Measurements from ENCODE around the gene TXNDC8.
A peak's percentile ranks its signal among the peaks of the same experiment; 100 is the strongest.

TXNDC8 gene

DNA sequence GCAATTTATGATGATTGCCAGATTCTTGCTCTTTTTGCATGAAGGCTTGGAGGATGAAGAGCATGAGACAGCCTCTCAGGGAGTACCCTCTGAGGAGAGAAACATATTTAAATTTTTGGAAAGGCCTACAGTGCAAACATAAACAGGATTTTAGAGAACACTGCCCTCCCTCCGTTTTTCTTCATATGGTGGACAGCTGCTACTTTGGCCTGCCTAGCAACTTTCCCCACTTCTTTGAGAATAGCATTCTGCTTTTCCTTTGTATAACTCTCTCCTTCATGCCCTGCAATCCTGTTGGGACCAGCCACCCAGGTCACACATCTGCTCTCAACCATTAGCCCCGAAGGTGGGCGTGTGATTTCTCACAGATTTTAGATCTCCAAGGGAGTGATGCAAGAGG, 60.9 kb downstream of the TXNDC8 start:
- DNase-seq = no peak

DNA sequence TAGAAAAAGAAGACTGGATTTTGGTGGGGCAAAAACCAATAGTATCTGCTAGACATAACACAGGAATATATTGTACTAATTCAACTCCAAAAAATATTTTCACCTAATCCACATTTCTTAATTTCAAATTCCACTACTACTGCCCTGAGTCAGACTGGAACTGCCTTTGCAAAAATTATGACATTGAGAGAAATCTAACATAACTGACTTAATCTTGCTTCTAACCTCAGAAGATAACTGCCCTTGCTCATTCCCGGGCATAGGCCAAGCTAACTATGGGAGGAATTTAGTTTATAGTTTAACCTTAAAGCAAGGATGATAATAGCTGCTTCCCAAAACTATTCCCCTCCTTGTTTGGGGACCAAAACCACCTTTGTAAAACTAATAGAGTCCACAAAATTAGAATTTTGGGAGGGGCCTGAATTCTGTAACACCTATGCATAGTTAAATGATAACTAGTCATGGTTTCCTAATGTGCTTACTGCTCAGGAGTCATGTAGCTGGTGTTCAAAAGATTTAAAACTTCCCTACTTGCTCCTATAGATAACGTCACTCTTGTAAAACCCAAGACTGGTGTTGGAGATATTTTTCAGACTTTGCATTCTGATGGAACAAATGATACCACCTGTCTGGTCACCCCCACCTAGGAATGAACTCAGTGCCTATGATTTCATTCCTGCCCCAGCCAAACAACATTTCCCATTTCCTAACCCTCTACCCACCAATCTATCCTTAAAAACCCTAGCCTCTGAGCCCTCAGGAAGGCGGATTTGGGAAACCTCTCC, 67.3 kb downstream of the TXNDC8 start:
- DNase-seq = no peak

DNA sequence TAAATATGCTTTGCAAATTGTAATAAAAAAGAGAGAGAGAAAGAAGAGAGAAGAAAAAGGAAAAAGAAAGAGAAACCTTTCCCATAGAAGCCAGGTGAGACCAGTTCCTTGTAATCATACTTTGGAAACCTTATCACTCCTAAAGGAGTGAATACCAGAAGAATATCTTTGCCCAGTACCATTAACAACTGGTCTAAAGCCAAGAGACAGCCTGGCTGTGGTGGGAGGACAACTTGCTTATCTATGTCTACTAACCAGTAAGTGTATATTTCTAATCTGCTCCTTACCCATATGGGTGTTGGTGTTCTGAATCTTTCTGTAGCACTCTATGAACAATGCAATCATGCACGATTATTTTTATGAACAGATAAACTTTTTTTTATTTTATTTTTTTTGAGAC, 70.9 kb downstream of the TXNDC8 start:
- no peak for DNase-seq

DNA sequence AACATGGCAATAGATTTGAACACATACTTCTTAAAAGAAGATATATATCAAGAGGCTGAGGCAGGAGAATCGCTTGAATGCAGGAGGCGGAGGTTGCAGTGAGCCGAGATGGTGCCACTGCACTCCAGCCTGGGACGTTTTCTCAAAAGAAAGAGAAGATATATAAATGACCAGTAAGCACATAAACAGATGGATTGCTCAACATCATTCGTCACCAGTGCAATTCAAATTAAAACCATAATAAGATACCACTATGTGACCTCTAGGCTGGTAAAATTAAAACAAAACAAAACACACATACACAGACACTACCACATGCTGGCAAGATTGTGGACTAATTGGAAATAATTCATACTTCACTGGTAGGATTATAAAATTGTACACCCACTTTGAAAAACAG, 76.0 kb downstream of the TXNDC8 start:
- DNase-seq = no peak

- DNase-seq = no peak
These were observed 76.8 kb downstream of the TXNDC8 start for GRCh38 chr9:110260911-110261310.

DNA sequence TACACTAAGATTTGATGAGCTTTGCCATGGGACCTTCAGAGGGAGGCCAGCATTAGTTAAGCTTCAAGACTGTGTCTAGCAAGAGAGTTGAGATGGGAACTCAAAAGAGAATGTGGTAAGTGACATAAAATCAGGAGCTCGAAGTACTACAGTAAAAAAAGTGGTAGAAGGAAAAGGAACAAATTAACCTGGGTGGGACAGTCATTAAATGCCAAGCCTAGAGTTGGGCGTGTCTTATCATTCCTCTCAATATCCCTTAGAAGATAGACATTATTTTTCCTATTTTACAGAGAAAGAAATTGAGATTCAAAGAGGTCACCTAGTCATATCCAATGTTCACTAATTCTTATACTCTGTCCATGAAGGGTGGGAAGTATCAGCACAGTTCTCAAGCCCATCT, 78.1 kb downstream of the TXNDC8 start:
- DNase-seq = no peak

- DNase-seq = no peak
These were observed 79.0 kb downstream of the TXNDC8 start for GRCh38 chr9:110258690-110259091.

GRCh38 chr9:110257956-110258355, 79.7 kb downstream of the TXNDC8 start:
- no peak for DNase-seq

DNA sequence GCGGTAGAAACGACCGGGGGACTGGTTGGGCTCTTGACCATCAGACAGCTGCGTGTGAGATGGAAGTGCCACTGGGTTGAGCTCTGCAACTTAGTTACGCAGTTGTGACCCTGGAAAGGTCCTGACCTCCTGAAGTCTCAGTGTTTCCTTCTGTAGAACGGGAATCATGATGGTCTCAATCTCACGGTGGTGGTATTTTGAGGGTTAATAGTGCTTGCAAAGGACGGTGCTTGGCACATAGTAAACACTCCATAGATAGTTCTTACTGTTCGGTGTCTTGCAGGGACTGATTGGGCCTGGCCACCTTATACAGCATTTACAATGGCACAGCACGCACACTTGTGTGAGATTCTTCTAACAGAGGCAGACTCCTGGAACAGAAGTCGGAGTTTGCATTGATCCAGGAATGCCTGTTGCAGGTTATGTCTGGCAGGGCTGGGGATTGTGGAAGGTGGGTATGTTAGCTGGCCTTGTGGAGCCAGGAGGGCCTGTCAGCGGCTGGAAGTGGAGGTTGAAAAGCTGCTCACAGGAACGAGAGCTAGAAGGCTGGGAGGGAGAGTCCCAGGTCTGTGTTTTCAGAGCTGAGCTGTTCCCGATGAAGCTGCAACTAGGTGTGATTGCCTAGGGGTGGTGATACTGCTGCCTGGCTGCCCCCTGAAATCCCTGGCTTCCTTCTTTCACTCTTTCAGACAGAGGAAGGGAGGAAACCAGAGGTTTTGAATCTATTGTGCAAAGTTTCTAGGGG, 80.4 kb downstream of the TXNDC8 start:
- DNase-seq = no peak

DNA sequence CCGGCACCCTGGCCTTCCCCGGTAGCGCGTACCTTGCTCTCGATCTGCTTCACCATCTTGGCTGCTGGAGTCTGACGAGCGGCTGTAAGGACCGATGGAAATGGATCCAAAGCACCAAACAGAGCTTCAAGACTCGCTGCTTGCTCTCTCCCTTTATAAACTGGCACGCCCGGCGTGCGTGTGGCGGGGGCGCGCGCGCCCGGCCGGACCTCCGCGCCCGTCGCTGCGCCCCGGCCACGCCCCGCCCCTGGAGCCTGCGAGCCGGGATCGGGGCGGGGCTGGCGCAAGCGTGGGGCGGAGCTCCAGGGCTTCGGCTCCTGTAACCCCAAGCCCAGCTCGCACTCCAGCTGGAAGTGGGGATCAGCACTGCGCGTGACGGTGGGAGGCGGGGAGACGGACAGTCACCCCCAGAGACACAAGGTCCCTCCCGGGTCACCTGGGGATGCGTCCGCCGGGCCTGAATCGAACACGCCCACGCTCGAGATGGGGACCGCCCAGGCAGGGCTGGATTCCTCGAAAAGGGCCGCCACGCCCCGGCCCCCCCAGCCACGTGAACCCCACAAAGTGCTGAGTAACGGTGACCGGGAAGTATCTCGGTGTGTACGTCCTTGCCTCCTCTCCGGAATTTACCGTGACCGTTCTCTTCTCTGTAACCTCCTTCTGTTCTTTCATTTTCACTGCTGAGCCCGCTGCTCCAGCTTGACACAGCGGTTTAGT, 81.1 kb downstream of the TXNDC8 start, which contains the start of gene TXN:
Gene TXN (minus strand): TSS at position 128 of the 717 bp plus-strand sequence. CDS start 72 bp downstream, at position 56.
- DNase-seq = peak; percentile 49

DNA sequence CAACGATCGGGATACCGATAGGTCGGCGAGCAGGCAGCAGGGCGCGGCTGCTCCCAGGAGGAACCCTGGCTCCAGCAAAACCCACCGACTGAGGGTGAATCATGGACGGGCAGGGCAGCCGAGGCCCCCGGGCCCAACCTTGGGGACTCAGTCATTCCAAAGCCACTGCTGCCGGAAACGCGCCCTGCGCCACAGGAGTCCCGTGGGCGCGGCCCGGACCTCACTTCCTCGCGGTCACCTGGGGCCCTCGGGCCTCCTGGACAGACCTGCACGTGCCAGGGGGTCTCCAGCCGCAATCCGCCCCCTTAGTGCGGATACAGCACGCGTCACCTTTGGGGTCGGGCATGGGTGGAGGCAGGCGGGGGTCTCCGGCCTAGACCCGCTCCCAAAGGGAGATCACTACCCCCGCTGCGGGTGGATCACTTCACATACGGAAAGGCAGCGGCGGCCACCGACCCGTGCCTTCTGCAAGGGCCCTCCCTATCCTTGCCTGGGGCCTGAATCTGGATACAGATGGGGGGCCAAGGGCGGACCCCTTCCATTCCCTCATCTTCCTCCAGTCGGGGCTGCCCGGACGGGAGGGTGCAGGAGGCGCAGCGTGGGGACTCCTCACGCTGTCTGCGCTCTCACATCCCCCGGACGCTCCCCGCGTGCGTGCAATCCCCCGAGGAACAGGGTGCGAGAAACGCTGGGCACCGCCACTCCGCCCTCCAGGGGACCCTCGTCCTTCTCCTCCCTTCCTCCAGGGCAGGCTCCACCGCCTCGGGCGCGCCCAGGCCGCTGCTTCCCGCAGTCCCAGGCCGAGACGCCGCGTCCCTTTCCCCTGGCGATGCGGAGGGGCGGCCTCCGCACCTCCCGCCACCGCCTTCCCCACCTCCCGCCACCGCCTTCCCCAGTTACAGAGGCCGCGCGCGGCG, 81.9 kb downstream of the TXNDC8 start:
- no peak for DNase-seq

- no peak for DNase-seq
These were observed 82.6 kb downstream of the TXNDC8 start for GRCh38 chr9:110255034-110255462.

DNA sequence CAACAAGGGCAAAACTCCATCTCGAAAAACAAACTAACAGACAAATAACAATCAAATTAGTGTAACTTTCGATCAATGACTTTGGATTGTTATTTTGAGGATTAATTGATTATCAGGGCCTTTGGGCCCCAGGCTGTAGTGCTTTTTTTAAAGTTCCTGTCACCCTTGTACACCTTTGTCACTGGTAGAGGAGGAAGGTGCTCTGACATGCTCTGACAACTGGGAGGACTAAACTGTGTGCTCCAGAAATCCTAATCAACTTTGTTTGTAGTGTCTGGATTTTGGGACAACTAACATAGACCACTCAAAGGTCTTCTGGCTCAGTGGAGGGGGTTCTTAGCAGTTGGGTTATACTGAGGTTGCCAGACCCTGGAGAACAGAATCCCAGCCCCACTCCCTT, 83.2 kb downstream of the TXNDC8 start:
- DNase-seq = no peak
